Panc1 (cell line): ENCODE results near the gene KAZN. TPM values are rescaled to one million over a fixed set of nuclear protein-coding genes. Genes with fewer than 3 reads are reported as not detected.

ENCODE experiments used
- ATAC-seq: fragments of 200-7000 bp; cut with Tn5 transposase; 2 replicates; pipeline ENCODE4 v1.9.1; 2020; ENCODE audit warnings: mild to moderate bottlenecking, moderate library complexity
- BruUV-seq: library from RNA; stranded (reverse); fragments of 400-500 nt; replicated peaks from 2 replicates; lab custom pipeline; 2021; lab: Mats Ljungman, UMichigan
- CTCF ChIA-PET: fragments of 300-600 bp; sonication (Branson Sonifier 250); formaldehyde crosslinking; loops from one replicate; lab custom pipeline; 2022; ENCODE audit warnings: antibody characterized with exemption; lab: Charles Lee
- POLR2A ChIA-PET: fragments of 300-600 bp; sonication (Branson Sonifier 250); formaldehyde crosslinking; loops from one replicate; lab custom pipeline; 2022; ENCODE audit warnings: antibody characterized with exemption; lab: Charles Lee
- DNase-seq: peaks from one replicate; pipeline ENCODE4 v3.0.0-alpha.2; 2010; ENCODE audit warnings: low read depth, low spot score
- H3K27ac ChIP-seq: 2 replicates; pipeline ENCODE4 v1.5.1; 2011; ENCODE audit warnings: mild to moderate bottlenecking, low read length, inconsistent platforms
- H3K27me3 ChIP-seq: fragments of 200-500 bp; sonication (Bioruptor generic); 2 replicates; pipeline ENCODE4 v1.6.0; 2014; ENCODE audit warnings: low read length, inconsistent platforms; ENCODE audit not compliant: control insufficient read depth, insufficient read depth
- H3K36me3 ChIP-seq: fragments of 200-500 bp; sonication (Bioruptor generic); 2 replicates; pipeline ENCODE4 v1.5.1; 2014; ENCODE audit warnings: inconsistent platforms, mild to moderate bottlenecking, low read length, moderate library complexity; ENCODE audit not compliant: control insufficient read depth, insufficient read depth
- H3K4me1 ChIP-seq: 2 replicates; pipeline ENCODE4 v1.5.1; 2011; ENCODE audit warnings: inconsistent platforms, mild to moderate bottlenecking, low read length, moderate library complexity; ENCODE audit not compliant: control insufficient read depth, insufficient read depth
- H3K4me3 ChIP-seq, 2 experiments: 2 replicates each; pipeline ENCODE4 v1.5.1; 2011 to 2012; ENCODE audit warnings: low read depth in 2 of 2, low read length in 2 of 2, mild to moderate bottlenecking in 2 of 2, inconsistent platforms in 1 of 2, moderate library complexity in 1 of 2
- H3K9me3 ChIP-seq: fragments of 200-500 bp; sonication (Bioruptor generic); 2 replicates; pipeline ENCODE4 v1.5.1; 2014; ENCODE audit warnings: low read depth, mild to moderate bottlenecking, inconsistent platforms, low read length, moderate library complexity; ENCODE audit not compliant: control insufficient read depth, insufficient read depth
- CTCF ChIP-seq: fragments of 450-650 bp; IDR thresholded peaks from 2 replicates; pipeline ENCODE4 v1.5.1; 2017; ENCODE audit warnings: mild to moderate bottlenecking
- POLR2AphosphoS5 ChIP-seq: IDR thresholded peaks from 2 replicates; pipeline ENCODE4 v1.6.1; 2012; ENCODE audit warnings: mild to moderate bottlenecking, low read depth, low read length, moderate library complexity
- REST ChIP-seq, 2 experiments: IDR thresholded peaks; 2 replicates each; pipeline ENCODE4 v1.6.1; 2011 to 2012; ENCODE audit warnings: low read depth in 2 of 2, control low read depth in 1 of 2, low read length in 1 of 2, mild to moderate bottlenecking in 1 of 2, moderate library complexity in 1 of 2; ENCODE audit not compliant: insufficient read depth in 1 of 2
- SIN3A ChIP-seq: IDR thresholded peaks from 2 replicates; pipeline ENCODE4 v1.6.1; 2012; ENCODE audit warnings: low read depth, mild to moderate bottlenecking, low read length, moderate library complexity, borderline replicate concordance; ENCODE audit not compliant: insufficient read depth
- TCF7L2 ChIP-seq: IDR thresholded peaks from 2 replicates; pipeline ENCODE4 v1.6.1; 2011; ENCODE audit warnings: mild to moderate bottlenecking, low read depth, low read length, inconsistent platforms
- in situ Hi-C: cut with HindIII; loops from 2 replicates; pipeline ENCODE4 v1.10.0; 2016; ENCODE audit warnings: low sequenced_read_pairs, low pct_unique_long_range_greater_than_20kb
- intact Hi-C: fragments of 100-400 bp; cut with micrococcal nuclease; formaldehyde crosslinking; loops from one replicate; pipeline ENCODE4 v1.10.0; 2022; ENCODE audit not compliant: unreplicated experiment
- total RNA-seq: library from RNA; stranded (reverse); gene quantifications from one replicate; pipeline ENCODE4 v1.2.1, GENCODE V29; 2021; ENCODE audit not compliant: unreplicated experiment

The KAZN gene
- total RNA-seq, 1 experiment from 2014 or later = 6.6 TPM

- TF ChIP-seq REST (IDR thresholded peaks at IDR 0.05; ENCODE audit: insufficient read depth in 1 of 2, low read depth in 2 of 2, low read length in 1 of 2) (no peak), POLR2AphosphoS5 (no peak), SIN3A (no peak), TCF7L2 (no peak), CTCF (no peak)
- H3K36me3 ChIP-seq = no peaks in the 10 kb centered on the region
- no peak for ATAC-seq
- H3K27me3 ChIP-seq = peaks cover 7% of the 10 kb centered on the region; the same call in 1 of the 2 replicates
- no peak overlapping the region for H3K27ac ChIP-seq
- H3K4me1 ChIP-seq = no peaks in the 10 kb centered on the region
- CTCF ChIA-PET = no interaction called here
- no peaks in the 10 kb centered on the region for H3K9me3 ChIP-seq
- POLR2A ChIA-PET = no interaction called here
- BruUV-seq = no TSS peak
- H3K4me3 ChIP-seq = no peak overlapping the region
- in situ Hi-C loops (no loop called here), intact Hi-C loops (no loop called here)
- no peak for DNase-seq
These were observed 7.9 kb upstream of the KAZN start for GRCh38 chr1:14590411-14591180.

- Histone ChIP-seq H3K4me1 (no peaks in the 10 kb centered on the region), H3K4me3 (no peak overlapping the region), H3K9me3 (no peaks in the 10 kb centered on the region), H3K27ac (no peak overlapping the region), H3K27me3 (peaks cover 7% of the 10 kb centered on the region; the same call in 1 of the 2 replicates), H3K36me3 (no peaks in the 10 kb centered on the region)
- intact Hi-C loops (no loop called here), in situ Hi-C loops (no loop called here)
- no TSS peak for BruUV-seq
- no peak for DNase-seq
- CTCF ChIA-PET = no interaction called here
- ATAC-seq = no peak
- POLR2A ChIA-PET = interaction anchor here (0.6 kb wide), 1 partner anchor 901 kb away, joined by 12 read pairs; no protein-coding TSS in a partner anchor
- TF ChIP-seq SIN3A (no peak), CTCF (no peak), TCF7L2 (no peak), REST (IDR thresholded peaks at IDR 0.05; ENCODE audit: insufficient read depth in 1 of 2, low read depth in 2 of 2, low read length in 1 of 2) (no peak), POLR2AphosphoS5 (no peak)
These were observed 6.9 kb upstream of the KAZN start for GRCh38 chr1:14591600-14591999.
